Trophoblast cell (in vitro differentiated cells and primary cell): ENCODE results near the gene ARMC3.
A peak's percentile ranks its signal among the peaks of the same experiment; 100 is the strongest.
"Not testable (repeated sequence)": the region's sequence is repeated elsewhere in the genome, so short reads cannot be mapped to it uniquely, and the experiment has no call there.

Experiments
- DNase-seq, 2 donors: peaks; one replicate each; pipeline ENCODE4 v3.0.0-alpha.2; 2016
- H2AFZ ChIP-seq: 2 replicates; pipeline ENCODE4 v1.6.1; 2013; ENCODE audit warnings: low read length, moderate library complexity, mild to moderate bottlenecking; ENCODE audit not compliant: insufficient read depth, poor library complexity
- H2AK5ac ChIP-seq: 2 replicates; pipeline ENCODE4 v1.6.1; 2013; ENCODE audit warnings: mild to moderate bottlenecking, low read length
- H2BK120ac ChIP-seq: 2 replicates; pipeline ENCODE4 v1.6.1; 2013; ENCODE audit warnings: low read length, mild to moderate bottlenecking, moderate library complexity; ENCODE audit not compliant: insufficient read depth, poor library complexity
- H2BK12ac ChIP-seq: 2 replicates; pipeline ENCODE4 v1.6.1; 2013; ENCODE audit warnings: mild to moderate bottlenecking, low read length, moderate library complexity
- H2BK5ac ChIP-seq: 2 replicates; pipeline ENCODE4 v1.6.1; 2013; ENCODE audit warnings: low read length, low read depth, moderate library complexity, mild to moderate bottlenecking; ENCODE audit not compliant: poor library complexity
- H3K14ac ChIP-seq: 2 replicates; pipeline ENCODE4 v1.6.1; 2013; ENCODE audit warnings: mild to moderate bottlenecking, low read length
- H3K18ac ChIP-seq: 2 replicates; pipeline ENCODE4 v1.6.1; 2013; ENCODE audit warnings: mild to moderate bottlenecking, low read length
- H3K23ac ChIP-seq: 2 replicates; pipeline ENCODE4 v1.6.1; 2013; ENCODE audit warnings: low read length
- H3K27ac ChIP-seq: 2 replicates; pipeline ENCODE4 v1.5.1; 2013; ENCODE audit warnings: low read depth, mild to moderate bottlenecking, inconsistent platforms, low read length, moderate library complexity
- H3K27me3 ChIP-seq: 2 replicates; pipeline ENCODE4 v1.6.1; 2013; ENCODE audit warnings: inconsistent platforms, mild to moderate bottlenecking, low read length, moderate library complexity; ENCODE audit not compliant: insufficient read depth
- H3K36me3 ChIP-seq, 2 experiments: 1 replicate in 1 of 2; 2 replicates in 1 of 2; pipeline ENCODE4 v1.6.1; 2013; ENCODE audit warnings: low read length in 2 of 2, mild to moderate bottlenecking in 2 of 2, moderate library complexity in 1 of 2; ENCODE audit not compliant: insufficient read depth in 2 of 2, control insufficient read depth in 1 of 2
- H3K4ac ChIP-seq: 2 replicates; pipeline ENCODE4 v1.6.1; 2013; ENCODE audit warnings: low read depth, mild to moderate bottlenecking, low read length, moderate library complexity
- H3K4me1 ChIP-seq, 2 experiments: 1 replicate in 1 of 2; 2 replicates in 1 of 2; pipeline ENCODE4 v1.6.1; 2013; ENCODE audit warnings: low read length in 2 of 2, mild to moderate bottlenecking in 2 of 2, moderate library complexity in 1 of 2; ENCODE audit not compliant: insufficient read depth in 2 of 2, control insufficient read depth in 1 of 2
- H3K4me2 ChIP-seq: 2 replicates; pipeline ENCODE4 v1.6.1; 2013; ENCODE audit warnings: inconsistent platforms, mild to moderate bottlenecking, low read length, moderate library complexity
- H3K4me3 ChIP-seq: 2 replicates; pipeline ENCODE4 v1.5.1; 2013; ENCODE audit warnings: mild to moderate bottlenecking, low read depth, low read length, inconsistent platforms
- H3K79me1 ChIP-seq: one replicate; pipeline ENCODE4 v1.6.1; 2013; ENCODE audit warnings: low read length
- H3K79me2 ChIP-seq: 2 replicates; pipeline ENCODE4 v1.6.1; 2013; ENCODE audit warnings: low read length, mild to moderate bottlenecking; ENCODE audit not compliant: control insufficient read depth, insufficient read depth, poor library complexity
- H3K9ac ChIP-seq: 2 replicates; pipeline ENCODE4 v1.6.1; 2013; ENCODE audit warnings: mild to moderate bottlenecking, low read length
- H3K9me3 ChIP-seq: 2 replicates; pipeline ENCODE4 v1.6.1; 2013; ENCODE audit warnings: low read depth, mild to moderate bottlenecking, control low read depth, inconsistent platforms, low read length; ENCODE audit not compliant: insufficient read depth
- H4K12ac ChIP-seq: 2 replicates; pipeline ENCODE4 v1.6.1; 2013; ENCODE audit warnings: low read depth, mild to moderate bottlenecking, low read length, moderate library complexity
- H4K8ac ChIP-seq: 2 replicates; pipeline ENCODE4 v1.6.1; 2013; ENCODE audit warnings: low read depth, mild to moderate bottlenecking, low read length, moderate library complexity
- H4K91ac ChIP-seq: one replicate; pipeline ENCODE4 v1.6.1; 2013; ENCODE audit warnings: low read depth, mild to moderate bottlenecking, low read length, moderate library complexity
- WGBS: extraction: QIAGEN DNeasy Blood & Tissue Kit; methylation state at CpG from one replicate; pipeline ENCODE4 v1.1.7; 2013; ENCODE audit warnings: missing lambda C conversion rate; ENCODE audit not compliant: insufficient read length, insufficient coverage; ENCODE audit errors: extremely low coverage; 5-methylcytosine and 5-hydroxymethylcytosine counted together

ARMC3 gene

GRCh38 chr10:23070913-23071218 is 143.0 kb downstream of the ARMC3 start:
- Histone ChIP-seq H4K91ac (no peak overlapping the region), H3K36me3 (no peaks in the 10 kb centered on the region), H3K4me3 (no peak overlapping the region), H4K8ac (no peak overlapping the region), H3K23ac (no peak overlapping the region), H3K27ac (no peak overlapping the region), H3K4ac (no peak overlapping the region), H4K12ac (no peak overlapping the region), H3K79me1 (peaks cover 2% of the 10 kb centered on the region), H3K79me2 (no peaks in the 10 kb centered on the region), H2BK5ac (no peak overlapping the region), H3K27me3 (no peaks in the 10 kb centered on the region), H2AK5ac (no peak overlapping the region), H3K4me1 (peaks cover 0 to 3% of the 10 kb centered on the region in 2 experiments), H3K18ac (no peak overlapping the region), H2BK120ac (no peak overlapping the region), H3K14ac (no peak overlapping the region), H2BK12ac (no peak overlapping the region), H3K9me3 (no peaks in the 10 kb centered on the region), H2AFZ (no peak overlapping the region), H3K9ac (no peak overlapping the region), H3K4me2 (no peak overlapping the region)
- WGBS, result no CpG with 5 or more reads among the region's 3 CpGs
- no peak for DNase-seq

GRCh38 chr10:23072593-23072992 is 144.7 kb downstream of the ARMC3 start:
- not testable (repeated sequence) for H3K9me3 ChIP-seq, H3K18ac ChIP-seq, H4K12ac ChIP-seq, H2BK120ac ChIP-seq, H3K14ac ChIP-seq, H4K8ac ChIP-seq, H3K4me2 ChIP-seq, H3K4me1 ChIP-seq, H2BK12ac ChIP-seq, H3K79me1 ChIP-seq, H3K4ac ChIP-seq, H3K9ac ChIP-seq, H3K23ac ChIP-seq, H4K91ac ChIP-seq, H2AK5ac ChIP-seq, DNase-seq, H3K27ac ChIP-seq, H3K36me3 ChIP-seq, H3K27me3 ChIP-seq, H2BK5ac ChIP-seq, H2AFZ ChIP-seq, H3K4me3 ChIP-seq, H3K79me2 ChIP-seq
- no CpG with 5 or more reads among the region's 3 CpGs for WGBS

GRCh38 chr10:23073527-23073926 is 145.7 kb downstream of the ARMC3 start:
- H3K4ac ChIP-seq, result no peak overlapping the region
- no peak overlapping the region for H2AFZ ChIP-seq
- DNase-seq, result peak in 1 of 2 donors; percentile 16
- no peak overlapping the region for H3K9ac ChIP-seq
- H3K4me1 ChIP-seq, result peaks cover 0 to 5% of the 10 kb centered on the region in 2 experiments
- no peak overlapping the region for H4K8ac ChIP-seq
- H3K79me2 ChIP-seq, result no peaks in the 10 kb centered on the region
- H3K18ac ChIP-seq, result no peak overlapping the region
- no peak overlapping the region for H4K12ac ChIP-seq
- no peak overlapping the region for H2BK5ac ChIP-seq
- no peaks in the 10 kb centered on the region for H3K36me3 ChIP-seq
- H3K23ac ChIP-seq, result no peak overlapping the region
- H3K4me2 ChIP-seq, result no peak overlapping the region
- no peak overlapping the region for H3K14ac ChIP-seq
- H3K27ac ChIP-seq, result no peak overlapping the region
- H2BK12ac ChIP-seq, result no peak overlapping the region
- H3K27me3 ChIP-seq, result no peaks in the 10 kb centered on the region
- H3K79me1 ChIP-seq, result no peaks in the 10 kb centered on the region
- H4K91ac ChIP-seq, result no peak overlapping the region
- no peaks in the 10 kb centered on the region for H3K9me3 ChIP-seq
- H2BK120ac ChIP-seq, result no peak overlapping the region
- no peak overlapping the region for H3K4me3 ChIP-seq
- WGBS, result no CpG with 5 or more reads among the region's 3 CpGs
- no peak overlapping the region for H2AK5ac ChIP-seq

GRCh38 chr10:23075672-23076071 is 147.8 kb downstream of the ARMC3 start:
- DNase-seq, result no peak
- Histone ChIP-seq H2AK5ac (no peak overlapping the region), H3K36me3 (no peaks in the 10 kb centered on the region), H3K23ac (no peak overlapping the region), H3K4me1 (peaks cover 0 to 7% of the 10 kb centered on the region in 2 experiments), H2AFZ (no peak overlapping the region), H3K79me1 (no peaks in the 10 kb centered on the region), H3K4me2 (no peak overlapping the region), H4K91ac (no peak overlapping the region), H3K9me3 (no peaks in the 10 kb centered on the region), H2BK5ac (no peak overlapping the region), H3K9ac (no peak overlapping the region), H2BK120ac (no peak overlapping the region), H3K79me2 (no peaks in the 10 kb centered on the region), H4K12ac (no peak overlapping the region), H3K27ac (no peak overlapping the region), H3K18ac (no peak overlapping the region), H4K8ac (no peak overlapping the region), H3K4ac (no peak overlapping the region), H3K4me3 (no peak overlapping the region), H2BK12ac (no peak overlapping the region), H3K27me3 (no peaks in the 10 kb centered on the region), H3K14ac (no peak overlapping the region)
- WGBS, result no CpG with 5 or more reads among the region's 3 CpGs
